GM20431 (cell line): ENCODE results near the gene ELMO1.

ENCODE experiments used
- in situ Hi-C: fragments of 300-500 bp; cut with MseI, MboI; formaldehyde crosslinking; loops from one replicate; pipeline ENCODE4 v1.15.0; 2020; ENCODE audit warnings: low sequenced_read_pairs; ENCODE audit not compliant: unreplicated experiment

ELMO1 gene

GRCh38 chr7:36961097-36961496 lies 487.6 kb downstream of the ELMO1 start:
- in situ Hi-C loops = no loop called here

GRCh38 chr7:36960105-36960504 lies 488.6 kb downstream of the ELMO1 start:
- in situ Hi-C loops = no loop called here

- in situ Hi-C loops = no loop called here
Measured at GRCh38 chr7:36958111-36958733, 490.4 kb downstream of the ELMO1 start.

- in situ Hi-C loops = no loop called here
Measured at GRCh38 chr7:36957620-36958019, 491.0 kb downstream of the ELMO1 start.

GRCh38 chr7:36956814-36957213 lies 491.9 kb downstream of the ELMO1 start:
- in situ Hi-C loops = no loop called here

GRCh38 chr7:36955456-36956129 lies 493.1 kb downstream of the ELMO1 start:
- in situ Hi-C loops = no loop called here

GRCh38 chr7:36951257-36951697 lies 497.4 kb downstream of the ELMO1 start:
- in situ Hi-C loops = no loop called here

GRCh38 chr7:36949711-36950600 lies 498.7 kb downstream of the ELMO1 start:
- in situ Hi-C loops = no loop called here

- in situ Hi-C loops = no loop called here
Measured at GRCh38 chr7:36946401-36946739, 502.3 kb downstream of the ELMO1 start.

GRCh38 chr7:36945612-36946400 lies 502.9 kb downstream of the ELMO1 start:
- in situ Hi-C loops = no loop called here

- in situ Hi-C loops = no loop called here
Measured at GRCh38 chr7:36944838-36945237, 503.8 kb downstream of the ELMO1 start.

GRCh38 chr7:36943591-36944435 lies 504.9 kb downstream of the ELMO1 start:
- in situ Hi-C loops = no loop called here

- in situ Hi-C loops = no loop called here
Measured at GRCh38 chr7:36942955-36943354, 505.7 kb downstream of the ELMO1 start.

GRCh38 chr7:36942541-36942940 lies 506.1 kb downstream of the ELMO1 start:
- in situ Hi-C loops = no loop called here

- in situ Hi-C loops = no loop called here
Measured at GRCh38 chr7:36942025-36942424, 506.6 kb downstream of the ELMO1 start.

GRCh38 chr7:36941359-36941758 lies 507.3 kb downstream of the ELMO1 start:
- in situ Hi-C loops = no loop called here

- in situ Hi-C loops = no loop called here
Measured at GRCh38 chr7:36939816-36940215, 508.8 kb downstream of the ELMO1 start.

GRCh38 chr7:36937754-36938563 lies 510.7 kb downstream of the ELMO1 start:
- in situ Hi-C loops = no loop called here

GRCh38 chr7:36931892-36932291 lies 516.8 kb downstream of the ELMO1 start:
- in situ Hi-C loops = no loop called here
